Stimulated activated CD4-positive, alpha-beta T cell treated with anti-CD3 and anti-CD28 coated beads, Interleukin-4, amount 100 ng/mL, for 4 hours (primary cell): ENCODE results near the gene ACTL6B.
"Not testable (repeated sequence)": the region's sequence is repeated elsewhere in the genome, so short reads cannot be mapped to it uniquely, and the experiment has no call there.

Experiments used
- DNase-seq, 2 experiments: peaks; one replicate each; pipeline ENCODE4 v3.0.0-alpha.2; 2020

Gene ACTL6B

DNA sequence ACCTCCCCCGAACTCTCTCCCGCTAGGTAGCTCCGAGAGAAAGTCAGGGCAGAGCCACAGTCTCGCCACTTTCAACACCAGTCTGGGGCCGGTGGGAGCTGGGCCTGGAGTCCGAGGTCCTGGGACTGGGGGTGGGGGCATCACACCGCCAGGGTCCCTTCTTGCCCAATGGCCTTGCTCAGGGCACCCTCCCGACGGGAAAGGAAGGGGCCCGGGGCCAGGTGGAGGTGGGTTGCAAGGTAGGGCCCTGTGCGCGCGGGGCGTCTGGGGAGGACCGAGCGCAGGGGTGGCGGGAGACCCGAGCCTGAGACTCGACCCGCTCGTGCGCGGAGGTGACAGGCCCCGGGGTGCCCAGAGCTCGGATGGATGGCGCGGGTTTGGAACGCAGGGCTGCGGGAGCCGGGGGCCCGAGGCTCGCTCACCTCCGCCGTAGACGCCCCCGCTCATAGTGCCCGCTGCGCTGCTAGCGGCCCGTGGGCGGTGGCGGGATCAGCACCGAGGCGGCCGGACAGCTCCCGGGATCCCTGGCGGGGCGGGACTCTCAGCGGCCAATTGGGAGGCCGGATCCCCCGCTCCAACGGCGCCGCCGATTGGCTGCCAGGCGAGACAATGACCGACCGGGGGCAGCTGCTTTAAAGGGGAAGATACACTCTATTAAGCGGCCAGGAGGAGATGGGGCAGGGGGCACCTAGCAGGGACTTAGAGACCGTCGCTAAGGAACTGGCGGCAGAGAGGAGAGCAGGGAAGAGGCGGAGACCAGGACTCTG is at the start of gene ACTL6B:
TSS of gene ACTL6B (minus strand) at position 541 of the 767 bp plus-strand sequence. CDS start at position 447, 94 bp downstream.
- DNase-seq: peak in 1 of 2 experiments; percentile 57

DNA sequence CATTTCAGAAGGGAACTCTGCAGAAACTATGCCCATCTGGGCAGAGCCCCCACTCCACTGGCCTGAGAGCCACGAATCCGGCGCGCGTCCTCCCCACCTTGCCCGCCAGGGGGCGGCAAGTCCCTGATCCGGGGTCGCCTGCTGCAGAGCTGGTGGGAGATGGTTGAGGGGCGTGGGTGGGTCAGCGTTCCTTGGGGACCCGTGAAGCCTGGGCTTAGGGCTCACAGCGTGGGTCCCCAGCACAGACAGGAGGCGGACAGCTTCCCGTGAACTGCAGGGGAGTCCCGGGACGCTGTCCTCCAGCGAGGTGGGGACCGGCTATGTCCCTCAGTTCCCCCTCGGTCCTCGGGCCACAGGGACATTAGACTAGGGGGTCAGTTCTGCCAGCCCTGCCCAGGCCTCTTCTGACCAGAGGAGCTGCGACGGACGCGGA is 49.1 kb upstream of the ACTL6B start:
- peak; percentile 67 to 78 for DNase-seq

DNA sequence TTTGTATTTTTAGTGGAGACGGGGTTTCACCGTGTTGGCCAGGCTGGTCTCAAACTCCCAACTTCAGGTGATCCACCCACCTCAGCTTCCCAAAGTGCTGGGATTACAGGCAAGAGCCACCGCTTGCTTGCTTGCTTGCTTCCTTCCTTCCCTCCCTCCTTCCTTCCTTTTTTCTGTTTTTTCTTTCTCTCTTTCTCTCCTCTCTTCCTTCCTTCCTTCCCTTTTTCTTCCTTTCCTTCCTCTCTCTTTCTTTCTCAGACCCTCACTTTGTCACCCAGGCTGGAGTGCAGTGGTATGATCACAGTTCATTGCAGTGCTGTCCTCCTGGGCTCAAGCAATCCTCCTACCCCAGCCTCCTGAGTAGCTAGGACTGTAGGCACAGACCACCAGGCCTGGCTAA is 44.8 kb upstream of the ACTL6B start:
- DNase-seq: not testable (repeated sequence)

DNA sequence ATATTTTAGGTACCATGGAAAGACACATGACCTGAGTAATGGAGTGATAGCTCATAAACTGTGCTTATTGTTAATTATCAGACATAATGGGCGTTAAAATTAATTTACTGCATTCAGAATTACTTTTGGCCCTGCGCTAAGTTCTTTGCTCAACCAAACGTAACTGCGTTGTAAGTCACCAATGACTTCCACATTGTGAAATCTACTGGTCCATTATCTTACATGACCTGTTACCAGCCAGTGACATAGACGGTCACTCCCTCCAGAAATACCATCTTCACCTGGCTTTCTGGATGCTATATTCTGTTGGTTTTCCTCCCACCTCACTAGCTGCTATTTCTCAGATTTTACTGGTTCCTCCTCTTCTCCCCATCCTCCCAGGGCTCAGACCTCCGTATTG is 42.8 kb upstream of the ACTL6B start:
- DNase-seq: no peak

DNA sequence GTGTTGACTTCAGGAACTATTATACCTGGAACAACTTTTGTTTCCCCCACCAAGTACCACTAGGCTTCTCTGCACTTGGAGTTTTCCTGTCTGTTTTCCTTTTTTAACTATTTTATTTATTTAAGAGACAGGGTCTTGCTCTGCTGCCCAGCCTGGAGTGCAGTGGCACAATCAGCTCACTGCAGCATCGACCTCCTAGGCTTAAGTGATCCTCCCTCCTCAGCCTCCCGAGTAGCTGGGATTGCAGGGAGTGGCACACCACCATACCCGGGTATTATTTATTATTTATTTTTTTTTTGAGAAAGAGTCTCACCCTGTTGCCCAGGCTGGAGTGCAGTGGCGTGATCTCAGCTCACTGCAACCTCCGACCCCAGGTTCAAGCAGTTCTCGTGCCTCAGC is 39.9 kb upstream of the ACTL6B start:
- DNase-seq: no peak

DNA sequence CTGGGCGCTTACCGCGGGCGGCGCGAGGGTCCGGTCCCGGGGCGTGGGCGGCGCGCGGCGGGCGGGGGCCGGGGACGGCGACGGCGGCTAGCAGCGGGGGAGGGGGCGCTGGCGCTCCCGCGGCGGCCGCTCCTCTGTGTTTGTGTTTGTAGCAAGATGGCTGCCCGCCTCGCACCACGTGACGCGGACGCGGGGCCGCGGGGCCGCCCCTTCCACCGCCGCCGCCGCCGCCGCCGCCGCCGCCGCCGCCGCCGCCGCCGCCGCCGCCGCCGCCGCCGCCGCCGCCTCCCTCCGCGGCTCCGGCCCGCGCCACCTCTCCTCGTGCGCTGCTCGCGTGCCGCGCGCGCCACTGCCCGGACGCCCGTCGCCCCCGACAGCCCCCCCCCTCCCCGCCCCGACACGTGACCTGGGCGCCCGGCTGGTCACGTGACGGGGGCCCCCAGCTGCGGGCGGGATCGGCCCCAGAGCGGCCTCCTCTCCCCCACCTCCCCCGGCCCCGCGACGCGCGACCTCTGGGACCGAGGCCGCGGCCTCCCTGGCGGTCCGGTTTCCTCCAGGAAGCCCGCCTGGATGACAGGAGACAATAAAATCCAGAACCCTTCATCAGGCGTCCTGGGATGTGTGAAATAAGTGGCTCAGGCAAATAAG is 38.0 kb upstream of the ACTL6B start, which contains the start of gene GIGYF1:
TSS of gene GIGYF1 (minus strand) at position 153 of the 648 bp plus-strand sequence. CDS start 6,012 bp downstream, outside the sequence.
- peak; percentile 64 to 72 for DNase-seq

DNA sequence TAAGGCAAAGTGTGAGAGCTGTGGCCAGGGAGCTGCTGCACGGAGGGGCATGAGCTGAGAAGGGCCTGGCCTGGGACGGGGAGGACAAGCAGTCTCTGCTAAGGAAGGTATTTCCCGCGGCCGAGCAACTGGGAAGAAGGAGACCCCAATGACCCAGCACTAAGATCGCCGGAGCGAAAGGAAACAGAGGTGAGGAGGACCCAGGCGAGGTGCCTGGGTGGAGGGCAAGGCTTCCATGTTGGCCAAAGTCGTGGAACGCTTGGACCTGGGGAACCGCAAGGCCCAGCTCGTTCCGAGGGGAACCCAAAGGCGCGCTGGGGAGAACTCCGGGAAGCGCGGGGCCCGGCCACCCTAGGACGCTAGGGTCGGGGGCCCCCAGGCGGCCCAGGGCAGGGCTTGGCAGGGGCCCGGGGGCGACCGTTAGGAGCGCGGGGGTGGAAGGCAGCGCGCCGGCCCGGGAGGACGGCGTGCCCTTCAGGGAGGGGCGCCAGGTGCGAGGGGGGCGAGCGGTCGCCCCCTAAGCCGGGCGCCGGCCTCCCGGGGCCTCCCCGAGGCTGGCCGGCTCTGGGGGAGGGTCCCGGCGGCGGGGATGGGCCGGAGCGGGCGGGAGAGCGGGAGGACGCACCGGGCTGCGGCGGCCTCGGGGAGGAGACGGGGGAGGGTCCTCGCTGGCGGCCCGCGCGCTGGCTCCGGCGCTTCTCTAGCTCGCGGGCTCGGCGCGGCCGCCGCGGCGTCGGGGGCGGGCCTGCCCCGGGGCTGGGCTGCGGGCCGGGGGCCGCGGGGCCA is 37.3 kb upstream of the ACTL6B start:
- DNase-seq: no peak

DNA sequence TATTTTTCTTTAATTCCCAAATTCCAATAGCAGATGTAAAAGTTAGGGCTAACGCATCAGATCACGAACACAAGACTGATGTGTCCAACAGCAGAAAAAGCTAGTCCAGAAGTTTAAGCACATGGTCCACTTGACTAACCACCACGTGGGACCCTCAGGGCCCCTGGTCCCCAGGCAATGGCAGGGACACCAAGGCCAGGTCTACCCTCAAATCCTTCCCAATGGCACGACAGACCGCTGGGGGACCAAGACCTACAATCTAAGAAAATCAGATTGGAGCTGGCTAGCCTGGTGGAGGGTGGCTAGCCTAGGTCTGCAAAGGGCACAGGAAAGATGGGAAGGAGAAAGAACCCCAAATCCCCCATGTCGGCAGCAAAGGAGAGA is 36.3 kb upstream of the ACTL6B start:
- DNase-seq: no peak

DNA sequence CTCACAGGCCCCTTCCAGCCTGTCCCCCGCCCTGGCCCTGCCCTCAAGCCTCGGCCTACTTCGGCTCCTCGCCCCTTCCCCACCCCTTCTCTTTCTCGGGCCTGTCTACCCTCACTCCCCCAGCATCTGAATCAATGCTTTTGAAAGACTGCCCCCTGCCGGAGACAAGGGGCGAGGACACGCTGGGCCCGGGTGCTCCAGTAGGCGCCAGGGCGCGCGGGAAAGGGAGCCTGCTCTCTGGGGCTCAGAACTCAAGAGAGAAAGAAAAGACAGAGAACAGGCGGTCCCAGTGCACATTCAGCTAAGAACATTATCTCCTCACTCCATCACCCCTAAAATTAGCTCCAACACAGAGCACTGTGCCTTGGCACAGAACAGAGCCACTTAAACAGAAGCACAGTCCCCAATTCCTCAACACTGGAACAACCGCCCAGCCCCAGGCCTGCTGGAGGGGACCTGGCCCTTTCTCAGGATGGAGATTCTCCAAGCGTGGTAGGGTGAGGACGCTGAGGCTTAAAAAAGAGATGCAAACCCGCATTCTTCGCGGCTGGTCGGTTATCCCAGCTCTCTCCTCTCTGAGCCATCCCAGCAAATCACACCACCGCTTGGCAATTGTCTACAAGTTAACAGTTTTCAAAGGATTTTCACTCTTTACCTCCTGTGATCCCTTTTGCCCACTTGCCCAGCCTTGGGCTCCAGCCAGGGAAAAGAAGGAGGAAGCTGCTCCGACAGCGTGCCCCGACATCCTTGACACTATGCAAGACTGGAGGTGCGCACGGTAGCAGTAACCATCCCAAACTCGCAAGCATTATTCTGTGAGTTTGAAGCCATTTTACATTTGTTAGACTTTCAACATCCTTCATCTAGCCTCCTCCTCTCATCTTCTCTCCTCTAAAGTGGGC is 35.7 kb upstream of the ACTL6B start:
- DNase-seq: peak; percentile 71 to 78

DNA sequence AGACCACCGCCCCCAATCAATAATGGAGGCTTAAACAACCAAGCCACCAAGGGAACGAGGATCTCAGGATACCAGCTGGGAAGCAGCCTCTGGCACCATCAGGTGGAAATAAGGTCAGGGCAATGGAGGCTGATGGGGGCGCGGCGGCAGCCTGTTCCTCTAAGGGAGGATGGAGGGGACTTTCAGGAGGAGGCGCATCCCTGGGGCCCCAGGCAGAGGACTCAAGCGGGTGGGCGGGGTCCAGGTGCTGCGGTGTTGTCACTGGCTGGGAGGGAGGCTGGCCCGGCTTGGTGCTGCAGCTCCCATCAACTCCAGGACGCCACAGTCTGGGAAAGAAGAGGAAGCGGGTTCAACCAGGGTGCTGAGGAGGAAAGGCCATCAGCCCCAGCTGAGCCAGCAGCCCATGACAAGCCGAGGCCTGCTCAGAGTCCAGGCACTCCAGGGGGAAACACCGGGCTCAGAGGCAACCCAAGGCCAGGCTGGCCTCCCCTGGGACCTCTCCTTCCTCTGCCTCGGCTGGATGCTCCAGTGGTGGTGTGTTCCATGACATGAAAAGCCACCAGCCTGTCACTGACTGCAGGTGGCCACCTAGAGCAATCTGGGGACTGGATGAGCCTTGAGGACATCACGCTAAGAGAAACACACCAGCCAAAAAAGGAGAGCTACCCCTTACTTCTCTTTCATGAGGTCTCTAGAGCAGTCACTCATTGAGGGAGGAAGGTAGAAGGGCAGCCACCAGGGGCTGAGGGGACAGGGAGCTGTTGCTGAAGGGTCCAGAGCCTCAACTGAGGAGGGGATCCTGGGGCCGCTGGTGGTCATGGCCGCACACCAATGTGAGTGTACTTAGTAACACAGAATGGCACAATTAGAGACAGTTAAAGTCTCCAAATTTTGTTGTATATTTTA is 33.2 kb upstream of the ACTL6B start:
- DNase-seq: no peak

DNA sequence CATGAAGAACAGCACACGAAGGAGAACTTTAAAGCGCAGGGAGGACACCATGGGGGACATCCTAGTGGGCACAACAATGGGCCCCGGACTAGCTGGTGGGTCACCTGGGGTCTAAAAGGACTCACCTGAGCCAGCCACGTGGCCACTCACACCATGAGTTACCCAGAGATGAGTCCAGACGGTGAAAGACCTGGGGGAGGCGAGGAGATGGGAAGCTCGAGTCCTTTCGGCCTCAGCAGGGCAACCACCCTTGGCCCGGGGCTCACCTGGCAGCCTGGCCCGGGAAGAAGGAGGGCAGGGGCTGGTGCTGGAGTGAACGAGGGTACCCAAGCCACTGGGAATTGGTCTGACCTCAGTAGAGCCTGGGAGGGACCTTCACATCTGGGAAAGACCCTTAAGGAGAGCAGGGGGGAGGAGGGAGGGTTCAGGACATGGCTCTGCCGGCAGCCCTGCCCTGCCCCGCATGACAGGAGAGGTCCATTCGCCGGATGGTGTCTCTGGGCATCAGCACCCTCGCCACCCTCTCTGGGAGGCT is 32.1 kb upstream of the ACTL6B start:
- DNase-seq: no peak

DNA sequence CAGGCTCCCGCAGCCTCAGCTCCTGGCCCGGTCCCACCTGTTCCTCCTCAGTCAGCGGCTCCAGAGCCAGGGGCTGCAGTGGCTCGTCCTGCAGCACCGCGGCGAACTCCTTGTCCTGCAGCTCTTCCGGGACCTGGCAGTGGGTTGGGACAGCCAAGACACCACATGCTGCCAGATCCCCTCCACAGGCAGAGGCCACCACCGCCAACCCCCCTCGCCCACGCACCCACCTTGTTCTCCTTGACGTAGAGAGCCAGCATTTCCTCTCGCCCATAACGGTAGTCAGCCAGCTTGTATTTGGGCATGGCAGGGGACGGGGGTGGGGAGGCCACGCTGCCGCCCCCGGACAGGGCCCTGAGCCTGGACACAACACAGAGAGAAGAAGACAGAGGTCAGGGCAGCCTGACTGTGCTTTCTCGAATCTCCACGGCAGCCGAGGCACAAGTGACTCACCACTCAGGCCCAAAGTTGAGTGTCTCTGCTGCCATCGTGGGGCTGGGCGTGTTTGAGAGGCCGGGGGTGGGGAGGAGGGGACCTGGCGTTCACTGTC is 31.6 kb upstream of the ACTL6B start:
- DNase-seq: no peak

DNA sequence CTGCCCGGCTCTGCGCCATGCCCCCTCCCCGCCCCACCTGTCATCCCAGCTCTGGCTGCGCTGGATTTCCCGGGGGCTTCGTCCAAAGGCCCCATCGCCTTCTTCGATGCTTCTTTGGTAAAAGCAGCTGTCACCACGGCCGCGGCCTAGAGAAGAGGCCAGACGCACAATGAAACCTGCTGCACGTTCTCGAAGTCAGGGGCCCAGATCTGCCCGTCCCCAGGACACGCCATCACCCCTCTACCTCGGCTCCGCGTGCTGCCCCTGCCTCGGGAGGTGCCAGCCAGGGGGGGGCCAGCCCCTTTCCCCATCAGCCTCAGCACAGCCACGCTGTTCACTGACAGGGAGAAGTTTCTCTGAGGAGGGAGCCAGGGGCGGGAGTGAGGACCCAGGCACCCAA is 31.0 kb upstream of the ACTL6B start:
- no peak for DNase-seq

DNA sequence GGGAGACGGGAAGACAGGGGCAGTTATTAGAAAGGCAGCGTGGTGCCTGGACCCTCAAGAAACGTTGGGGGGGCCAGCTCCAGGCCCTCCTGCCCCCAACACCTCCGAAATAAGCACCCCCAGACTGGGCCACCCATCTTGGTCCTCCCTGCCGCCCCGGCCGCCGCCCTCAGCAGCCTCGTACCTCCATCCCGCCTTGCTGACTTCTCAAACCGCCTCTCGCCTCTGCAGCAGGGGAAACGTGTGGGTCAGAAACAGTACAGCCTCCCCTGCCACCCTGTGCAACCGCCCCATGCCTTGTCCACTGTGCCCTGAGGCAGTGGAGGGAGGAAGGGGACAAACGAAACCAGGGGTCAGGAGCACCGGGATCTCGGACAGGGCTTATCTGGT is 30.6 kb upstream of the ACTL6B start:
- no peak for DNase-seq

DNA sequence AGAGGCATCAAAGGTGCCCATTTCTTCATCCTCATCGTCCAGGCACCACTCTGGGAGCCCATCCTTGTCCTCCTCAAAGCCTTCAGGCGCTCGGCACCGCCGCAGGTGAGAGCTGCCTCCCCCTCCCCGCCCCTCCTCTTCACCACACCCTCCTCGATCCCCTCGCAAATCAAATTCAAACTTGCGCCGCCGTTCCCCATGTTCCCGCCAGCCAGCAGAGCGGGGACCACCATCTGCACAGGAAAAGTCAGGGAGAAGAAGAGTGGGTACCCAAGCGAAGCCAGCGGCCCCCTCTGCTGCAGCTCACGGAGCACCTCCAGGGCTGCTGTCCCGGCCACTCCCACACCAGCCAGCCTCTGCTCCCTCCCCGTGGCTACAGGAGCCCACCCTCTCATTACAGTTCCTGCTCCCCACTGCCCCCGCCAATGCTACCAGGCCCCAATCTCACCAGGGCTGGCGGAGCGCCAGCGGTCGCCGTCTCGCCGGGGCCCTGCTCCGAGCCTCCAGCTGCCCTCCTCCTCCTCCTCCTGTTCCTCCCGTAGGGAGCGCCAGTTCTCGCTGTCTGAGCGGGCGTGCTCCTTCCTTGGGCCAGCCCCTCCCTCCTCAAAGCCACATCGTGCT is 30.1 kb upstream of the ACTL6B start:
- DNase-seq: no peak

DNA sequence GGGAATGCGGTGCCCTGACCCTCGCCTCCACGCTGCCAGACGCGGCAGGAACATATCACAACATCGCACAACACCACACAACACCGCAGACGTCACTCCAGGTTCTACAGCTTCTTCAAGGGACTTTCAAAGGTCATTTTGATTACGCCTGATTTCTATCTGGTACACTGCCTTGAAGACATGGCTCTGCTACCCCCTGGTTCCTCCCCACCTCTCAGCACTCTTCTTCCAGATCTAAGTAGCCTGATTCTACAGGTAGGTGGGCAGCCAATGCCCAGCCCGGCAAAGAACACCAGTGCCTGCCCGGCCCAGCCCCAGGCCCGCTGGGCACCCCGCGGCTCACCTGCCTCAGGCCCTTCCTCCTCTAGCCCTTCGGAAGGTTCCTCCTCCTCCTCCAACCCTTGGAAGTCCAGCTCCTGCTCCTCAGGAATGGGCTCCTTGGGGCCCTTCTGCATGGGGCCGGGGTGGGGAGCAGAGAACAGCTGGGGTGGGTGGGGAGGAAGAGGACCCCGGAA is 29.4 kb upstream of the ACTL6B start:
- DNase-seq: no peak

DNA sequence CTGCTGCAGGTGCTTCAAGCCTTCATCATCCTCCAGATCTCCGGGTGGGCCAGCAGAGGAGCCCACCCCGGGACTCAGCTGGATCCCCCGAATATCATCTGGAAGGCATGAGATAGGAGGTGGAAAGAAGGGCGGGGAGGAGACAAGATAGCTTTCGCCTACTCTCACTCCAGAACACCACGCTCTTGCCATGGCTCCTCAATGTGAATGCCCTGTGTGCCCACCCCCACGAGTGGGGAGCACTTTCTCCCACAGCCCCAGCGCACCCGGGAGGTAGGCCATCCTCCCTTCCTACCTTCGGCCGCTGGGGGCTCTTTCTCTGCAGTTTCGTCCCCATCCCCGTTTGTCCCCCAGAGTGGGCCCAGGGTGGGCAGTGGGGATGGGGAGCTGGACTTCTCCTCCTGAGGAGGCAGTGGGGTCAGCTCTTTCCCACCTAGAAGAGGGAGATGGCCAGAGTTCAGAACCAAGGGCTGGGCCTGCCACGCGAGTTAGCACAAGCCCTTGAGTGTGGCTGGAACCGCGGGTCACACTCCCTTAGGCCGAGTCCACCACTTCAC is 28.9 kb upstream of the ACTL6B start:
- no peak for DNase-seq

DNA sequence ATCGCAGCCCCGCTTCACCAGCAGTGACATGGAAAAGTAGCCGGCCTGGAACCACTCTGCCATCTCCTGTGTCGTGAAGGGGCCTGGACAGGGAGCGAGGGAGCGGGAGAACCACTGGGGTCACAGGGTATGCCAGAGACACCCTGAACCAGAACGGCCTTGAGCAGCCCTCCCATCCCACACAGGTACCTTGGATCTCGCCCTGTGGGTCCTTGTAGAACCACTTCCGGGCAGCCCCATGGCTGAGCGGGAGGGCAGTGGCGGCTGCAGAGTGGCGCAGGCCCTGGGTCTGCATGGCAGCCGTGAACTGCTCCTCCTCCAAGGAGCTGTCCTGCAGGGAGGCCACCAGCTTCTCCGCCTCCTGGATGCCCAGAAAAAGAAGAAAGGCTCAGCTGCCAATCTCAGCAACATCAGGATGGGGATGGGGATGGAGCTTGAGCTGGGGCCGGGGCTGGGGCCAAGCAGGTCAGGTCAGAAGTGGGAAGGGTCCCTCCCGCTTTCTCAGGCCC is 28.3 kb upstream of the ACTL6B start:
- no peak for DNase-seq
